Left ventricle myocardium superior (tissue), 1 donor: ENCODE results near the gene PSRC1. TPM values are rescaled to one million over a fixed set of nuclear protein-coding genes. Genes with fewer than 3 reads are reported as not detected.

Source experiments
- ATAC-seq: fragments of 200-7000 bp; cut with Tn5 transposase; one replicate; pipeline ENCODE4 v1.9.1; 2020; ENCODE audit warnings: mild to moderate bottlenecking, moderate library complexity
- DNase-seq: peaks from one replicate; pipeline ENCODE4 v3.0.0-alpha.2; 2020
- intact Hi-C: fragments of 100-400 bp; cut with micrococcal nuclease; formaldehyde crosslinking; loops from one replicate; pipeline ENCODE4 v1.11.0; 2022
- total RNA-seq: library from RNA; stranded (reverse); fragmentation: NEBNext Ultra II Directional; extraction: Animal tissue kit (Norgen Biotek cat#: 25700); gene quantifications from one replicate; pipeline ENCODE4 v1.2.1, GENCODE V29; 2021
- donor health status: DM: no; HTN: yes; CAD: no; lungs with severe emphysema.

Gene PSRC1
- total RNA-seq, 1 donor from 2014 or later, result 0.74 TPM

DNA sequence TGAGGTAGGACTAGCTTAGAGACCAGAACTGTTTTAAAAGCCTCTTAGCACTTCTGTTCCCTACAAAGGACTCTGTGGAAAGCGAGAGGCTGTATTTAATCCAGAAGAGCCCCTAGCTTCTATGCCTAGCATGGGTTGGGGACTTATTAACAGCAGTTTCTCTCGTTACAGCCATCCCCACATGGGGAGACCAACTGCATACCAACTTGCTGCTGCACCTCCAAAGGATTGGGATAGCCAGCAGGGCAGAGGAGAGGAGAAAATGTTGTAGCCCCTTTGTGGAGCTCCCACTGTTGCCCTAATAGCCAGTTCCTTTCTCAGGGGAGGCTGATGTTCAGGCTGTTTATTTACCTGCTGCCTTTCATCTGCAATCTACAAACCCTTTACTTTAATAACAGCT, 44.6 kb downstream of the PSRC1 start:
- ATAC-seq (no peak), DNase-seq (no peak)
- intact Hi-C loops, result no loop called here

DNA sequence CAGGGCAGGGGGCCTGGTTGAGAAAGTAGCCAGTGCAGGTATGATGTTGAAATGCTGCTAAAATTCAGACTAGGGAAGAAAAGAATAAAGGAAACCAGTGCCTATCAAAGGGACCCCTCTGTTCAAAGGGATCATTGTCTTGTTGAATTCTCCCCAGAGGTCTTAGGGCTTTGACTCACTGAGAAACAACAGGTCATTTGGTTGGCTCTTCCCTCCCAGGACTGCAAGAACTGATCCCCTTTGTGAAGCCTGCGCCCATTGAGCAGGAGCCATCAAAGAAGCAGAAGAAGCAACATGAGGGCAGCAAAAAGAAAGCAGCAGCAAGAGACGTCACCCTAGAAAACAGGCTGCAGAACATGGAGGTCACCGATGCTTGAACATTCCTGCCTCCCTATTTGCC, 45.4 kb downstream of the PSRC1 start:
- DNase-seq (no peak), ATAC-seq (no peak)
- intact Hi-C loops, result no loop called here

DNA sequence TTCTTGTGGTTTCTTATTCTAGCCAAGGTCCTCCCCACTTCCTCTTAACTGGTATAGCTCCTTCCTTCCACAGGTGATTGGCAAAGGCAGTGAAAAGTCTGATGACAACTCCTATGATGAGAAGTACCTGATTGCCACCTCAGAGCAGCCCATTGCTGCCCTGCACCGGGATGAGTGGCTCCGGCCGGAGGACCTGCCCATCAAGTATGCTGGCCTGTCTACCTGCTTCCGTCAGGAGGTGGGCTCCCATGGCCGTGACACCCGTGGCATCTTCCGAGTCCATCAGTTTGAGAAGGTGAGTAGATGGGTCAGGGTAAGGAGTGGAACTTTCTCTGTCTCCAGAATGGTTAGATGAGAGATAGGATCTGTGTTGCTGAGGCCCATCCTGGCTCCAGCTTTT, 47.8 kb downstream of the PSRC1 start:
- no peak for DNase-seq

DNA sequence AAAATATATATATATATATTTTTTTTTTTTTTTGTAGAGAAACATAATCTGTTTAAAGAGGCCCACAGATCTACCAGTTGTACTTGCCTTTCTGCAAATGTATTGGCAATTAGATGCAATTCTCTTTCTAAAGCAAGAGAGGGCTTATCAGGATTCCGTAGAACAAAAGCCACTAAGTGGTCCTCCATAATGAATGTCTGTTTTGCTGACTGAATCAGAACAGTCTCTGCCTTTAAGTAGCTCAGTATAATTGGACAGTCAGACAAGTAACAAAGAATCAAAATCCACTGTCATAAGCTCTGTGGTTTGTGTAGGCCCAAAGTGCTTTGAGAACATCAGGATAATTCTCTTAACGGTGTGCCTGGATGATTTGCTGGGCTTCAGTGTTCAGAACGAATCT, 51.9 kb downstream of the PSRC1 start:
- no peak for ATAC-seq
- DNase-seq, result no peak
- intact Hi-C loops, result no loop called here

More for the DNA sequence above, 47.8 kb downstream of the PSRC1 start:
- intact Hi-C loops, result no loop called here
- ATAC-seq, result no peak

Other genes with a start within 250 kb of the PSRC1 start
- 16.6 TPM for gene WDR47, start 241.0 kb downstream of the PSRC1 start, total RNA-seq
- 62.4 TPM for gene TAF13, start 207.1 kb downstream of the PSRC1 start, total RNA-seq
- gene TMEM167B, start 192.4 kb downstream of the PSRC1 start, total RNA-seq, result 31.5 TPM
- 0.30 TPM for gene ELAPOR1, start 169.0 kb downstream of the PSRC1 start, total RNA-seq
- 99.8 TPM for gene SARS1, start 69.2 kb downstream of the PSRC1 start, total RNA-seq
- gene CELSR2, start 33.6 kb downstream of the PSRC1 start, total RNA-seq, result 9.8 TPM
- gene MYBPHL, start 23.9 kb upstream of the PSRC1 start, total RNA-seq, result 0.35 TPM
- gene SORT1, start 114.8 kb upstream of the PSRC1 start, total RNA-seq, result 117 TPM
- 50.8 TPM for gene PSMA5, start 143.3 kb upstream of the PSRC1 start, total RNA-seq
- gene SYPL2, start 183.4 kb upstream of the PSRC1 start, total RNA-seq, result 30.4 TPM
- 3.4 TPM for gene ATXN7L2, start 200.8 kb upstream of the PSRC1 start, total RNA-seq
- 4.3 TPM for gene CYB561D1, start 210.9 kb upstream of the PSRC1 start, total RNA-seq
- gene AMIGO1, start 226.6 kb upstream of the PSRC1 start, total RNA-seq, result 18.4 TPM